A549 (cell line): ENCODE measurements around the gene PITPNM2. TPM values are rescaled to one million over a fixed set of nuclear protein-coding genes. Genes with fewer than 3 reads are reported as not detected.

ENCODE experiments used
- ATAC-seq, 2 experiments: fragments of 200-7000 bp in 1 of 2; fragments of >200 bp in 1 of 2; cut with Nextera tagmentation in 1 of 2; cut with Tn5 transposase in 1 of 2; 3 replicates each; pipeline versions ENCODE4 v1.8.0 to v1.9.1; 2018 to 2020; ENCODE audit warnings: mild to moderate bottlenecking in 1 of 2, moderate library complexity in 1 of 2
- CTCF ChIA-PET: fragments of 300-600 bp; sonication (Branson Sonifier 250); formaldehyde crosslinking; extraction: SDS; loops from one replicate; lab custom pipeline; 2021; ENCODE audit warnings: antibody characterized with exemption, inconsistent platforms; lab: Yijun Ruan, JAX
- POLR2A ChIA-PET: fragments of 350-600 bp; formaldehyde crosslinking; extraction: SDS; loops from one replicate; lab custom pipeline; 2021; ENCODE audit warnings: antibody characterized with exemption, inconsistent platforms; lab: Yijun Ruan, JAX
- DNase-seq, 2 experiments: peaks; one replicate each; pipeline versions ENCODE4 v3.0.0 to v3.0.0-alpha.2; 2011 to 2016; ENCODE audit warnings: low read depth in 1 of 2, low spot score in 1 of 2
- FAIRE-seq: peaks from 2 replicates; lab custom pipeline; 2011; peaks lifted over from hg19 to GRCh38; lab: Jason Lieb, UNC
- H3K27ac ChIP-seq, 2 experiments: fragments of >200 bp; sonication (Bioruptor Twin); formaldehyde crosslinking; 3 replicates each; pipeline ENCODE4 v1.5.1; 2016 to 2017
- H3K4me1 ChIP-seq: fragments of >200 bp; sonication (Bioruptor Twin); formaldehyde crosslinking; 3 replicates; pipeline ENCODE4 v1.6.1; 2016
- H3K4me2 ChIP-seq: fragments of >200 bp; sonication (Bioruptor Twin); formaldehyde crosslinking; 3 replicates; pipeline ENCODE4 v1.6.1; 2016
- H3K4me3 ChIP-seq: fragments of >200 bp; sonication (Bioruptor Twin); formaldehyde crosslinking; 3 replicates; pipeline ENCODE4 v1.5.1; 2016
- H3K9me3 ChIP-seq: fragments of >200 bp; sonication (Bioruptor Twin); formaldehyde crosslinking; 3 replicates; pipeline ENCODE4 v1.6.1; 2016
- CBX2 ChIP-seq: fragments of 200-600 bp; sonication (generic); IDR thresholded peaks from 2 replicates; pipeline ENCODE4 v1.6.1; 2016; ENCODE audit warnings: low read depth, mild to moderate bottlenecking, borderline replicate concordance
- CHD2 ChIP-seq: fragments of 150-350 bp; IDR thresholded peaks from 2 replicates; pipeline ENCODE4 v1.6.1; 2014; ENCODE audit warnings: low read length; ENCODE audit not compliant: partially characterized antibody
- E2F6 ChIP-seq: IDR thresholded peaks from 2 replicates; pipeline ENCODE4 v1.6.1; 2012; ENCODE audit warnings: low read depth, borderline replicate concordance
- FOSB ChIP-seq: fragments of 250-450 bp; sonication (Bioruptor Pico); IDR thresholded peaks from 2 replicates; pipeline ENCODE4 v1.5.0; 2020; ENCODE audit warnings: mild to moderate bottlenecking, moderate library complexity
- FOSL2 ChIP-seq, 2 experiments: fragments of 450-650 bp in 1 of 2; fragments of >200 bp in 1 of 2; sonication (Bioruptor Twin) in 1 of 2; formaldehyde crosslinking; IDR thresholded peaks; 2 replicates each; pipeline versions ENCODE4 v1.5.0 to v1.6.1; 2016 to 2020; ENCODE audit warnings: mild to moderate bottlenecking in 1 of 2, moderate library complexity in 1 of 2
- HEYL ChIP-seq: fragments of 250-450 bp; sonication (Bioruptor Pico); IDR thresholded peaks from 2 replicates; pipeline ENCODE4 v1.8.0; 2021; ENCODE audit warnings: mild to moderate bottlenecking, moderate library complexity
- HOXB13 ChIP-seq: fragments of 250-450 bp; sonication (Bioruptor Pico); IDR thresholded peaks from 2 replicates; pipeline ENCODE4 v1.5.0; 2020; ENCODE audit warnings: low read depth, mild to moderate bottlenecking, moderate library complexity
- HOXB5 ChIP-seq: fragments of 250-450 bp; sonication (Bioruptor Pico); IDR thresholded peaks from 2 replicates; pipeline ENCODE4 v1.5.0; 2020; ENCODE audit warnings: mild to moderate bottlenecking, moderate library complexity
- KDM1A ChIP-seq: fragments of 200-600 bp; sonication (generic); IDR thresholded peaks from 2 replicates; pipeline ENCODE4 v1.6.1; 2016; ENCODE audit warnings: low read depth, mild to moderate bottlenecking
- KDM5A ChIP-seq: fragments of 200-600 bp; sonication (generic); IDR thresholded peaks from 2 replicates; pipeline ENCODE4 v1.6.1; 2016; ENCODE audit warnings: antibody characterized with exemption, mild to moderate bottlenecking
- MAZ ChIP-seq: fragments of 150-350 bp; IDR thresholded peaks from 2 replicates; pipeline ENCODE4 v1.6.1; 2014; ENCODE audit warnings: antibody characterized with exemption, low read depth, low read length, borderline replicate concordance
- MYC ChIP-seq: IDR thresholded peaks from 2 replicates; pipeline ENCODE4 v1.6.1; 2012; ENCODE audit warnings: mild to moderate bottlenecking, inconsistent platforms, low read length, improper control_type of control experiment, borderline replicate concordance
- NPAS2 ChIP-seq: fragments of 250-450 bp; sonication (Bioruptor Pico); IDR thresholded peaks from 2 replicates; pipeline ENCODE4 v1.8.0; 2022; ENCODE audit warnings: mild to moderate bottlenecking, moderate library complexity, borderline replicate concordance
- NR3C1 ChIP-seq: fragments of >200 bp; sonication (Bioruptor Twin); formaldehyde crosslinking; IDR thresholded peaks from 3 replicates; pipeline ENCODE4 v1.6.1; 2017
- PBX3 ChIP-seq: IDR thresholded peaks from 2 replicates; pipeline ENCODE4 v1.6.1; 2012
- POLR2AphosphoS2 ChIP-seq: conservative IDR thresholded peaks from 2 replicates; pipeline ENCODE4 v1.6.1; 2012; ENCODE audit warnings: low read length, improper control_type of control experiment, inconsistent platforms
- REST ChIP-seq: fragments of 200-600 bp; sonication (generic); IDR thresholded peaks from 2 replicates; pipeline ENCODE4 v1.6.1; 2016; ENCODE audit warnings: antibody characterized with exemption, mild to moderate bottlenecking, moderate library complexity
- RFX5 ChIP-seq: fragments of 450-650 bp; IDR thresholded peaks from 2 replicates; pipeline ENCODE4 v1.7.1; 2014; ENCODE audit warnings: antibody characterized with exemption, mild to moderate bottlenecking, moderate library complexity
- TFCP2L1 ChIP-seq: fragments of 250-450 bp; sonication (Bioruptor Pico); IDR thresholded peaks from 2 replicates; pipeline ENCODE4 v1.5.0; 2021; ENCODE audit warnings: mild to moderate bottlenecking
- TP53 ChIP-seq: fragments of 250-450 bp; sonication (Bioruptor Pico); IDR thresholded peaks from 2 replicates; pipeline ENCODE4 v1.5.0; 2021; ENCODE audit warnings: mild to moderate bottlenecking, moderate library complexity
- ZC3H11A ChIP-seq: fragments of 450-650 bp; IDR thresholded peaks from 2 replicates; pipeline ENCODE4 v1.6.1; 2014; ENCODE audit warnings: antibody characterized with exemption, mild to moderate bottlenecking
- ZFP36 ChIP-seq: fragments of 450-650 bp; IDR thresholded peaks from 2 replicates; pipeline ENCODE4 v1.6.1; 2014; ENCODE audit warnings: borderline replicate concordance; ENCODE audit not compliant: partially characterized antibody
- ZSCAN20 ChIP-seq: fragments of 250-450 bp; sonication (Bioruptor Pico); IDR thresholded peaks from 2 replicates; pipeline ENCODE4 v1.8.0; 2022; ENCODE audit warnings: mild to moderate bottlenecking, moderate library complexity
- whole genome bisulfite sequencing: methylation state at CpG from one replicate; pipeline ENCODE4 v1.1.6; 2017; ENCODE audit errors: missing lambda C conversion rate; 5-methylcytosine and 5-hydroxymethylcytosine counted together
- polyA plus RNA-seq, 4 experiments: library from polyadenylated mRNA; depleted of rRNA in 3 of 4; stranded (reverse); fragments of >200 nt; fragmentation: RNase III in 1 of 4; extraction: RNeasy Plus Mini Kit Qiagen cat#74134 plus additional on column Dnase treatment in 1 of 4; gene quantifications; 2 replicates in 3 of 4; 3 replicates in 1 of 4; pipeline ENCODE4 v1.2.3, GENCODE V29; 2011 to 2017

PITPNM2 gene
- polyA plus RNA-seq, 2 of the 4 experiments (the other 2 are of a cell fraction) = 2.6 to 13.6 TPM

GRCh38 chr12:123187637-123188036 lies 36.7 kb upstream of the PITPNM2 start:
- WGBS = 90% methylated on average over 6 of the region's 6 CpGs

GRCh38 chr12:123180171-123180570 lies 29.3 kb upstream of the PITPNM2 start:
- no peak overlapping the region for H3K4me2 ChIP-seq
- TF ChIP-seq FOSB (CRISPR knock-in tag) = no peak
- no peak for TF ChIP-seq NPAS2 (CRISPR knock-in tag)
- TF ChIP-seq PBX3 = no peak
- no peak for TF ChIP-seq KDM1A
- no peak for TF ChIP-seq POLR2AphosphoS2
- TF ChIP-seq, all 56 proteins: peak for 0
- POLR2A ChIA-PET = no interaction called here
- ATAC-seq (no peak), DNase-seq (no peak), FAIRE-seq (no peak)
- Histone ChIP-seq H3K27ac (no peak overlapping the region), H3K4me1 (no peaks in the 10 kb centered on the region), H3K4me3 (no peak overlapping the region), H3K9me3 (no peaks in the 10 kb centered on the region)
- WGBS = 93% methylated on average over 4 of the region's 4 CpGs
- CTCF ChIA-PET = interaction anchor here (0.6 to 2.7 kb wide), 4 partner anchors 25 to 374 kb away, joined by 4 to 12 read pairs (median 4); no protein-coding TSS in a partner anchor

More at GRCh38 chr12:123187637-123188036, 36.7 kb upstream of the PITPNM2 start:
- CTCF ChIA-PET = interaction anchor here (1.0 kb wide), 1 partner anchor 9 kb away, joined by 4 read pairs; no protein-coding TSS in a partner anchor
- TF ChIP-seq HEYL (CRISPR knock-in tag) (no peak), HOXB5 (CRISPR knock-in tag) (no peak), E2F6 (no peak), HOXB13 (no peak), NPAS2 (CRISPR knock-in tag) (no peak), TP53 (no peak)
- no peak overlapping the region for H3K4me3 ChIP-seq
- no peak for ATAC-seq
- H3K4me1 ChIP-seq = no peaks in the 10 kb centered on the region
- no peak overlapping the region for H3K4me2 ChIP-seq
- DNase-seq = no peak
- H3K9me3 ChIP-seq = no peaks in the 10 kb centered on the region
- no peak overlapping the region for H3K27ac ChIP-seq
- FAIRE-seq = no peak
- POLR2A ChIA-PET = no interaction called here

- CTCF ChIA-PET = interaction anchor here (0.6 to 1.0 kb wide), 2 partner anchors 17 to 446 kb away, joined by 3 read pairs; no protein-coding TSS in a partner anchor
- H3K4me3 ChIP-seq = no peak overlapping the region
- H3K9me3 ChIP-seq = no peaks in the 10 kb centered on the region
- no peak for FAIRE-seq
- 82% methylated on average over 5 of the region's 5 CpGs for WGBS
- no peak overlapping the region for H3K27ac ChIP-seq
- no peak for DNase-seq
- no peak for TF ChIP-seq CHD2
- no peak for TF ChIP-seq RFX5
- no peak for TF ChIP-seq MYC
- TF ChIP-seq FOSL2 (IDR thresholded peaks at IDR 0.05) = no peak
- TF ChIP-seq FOSL2 (CRISPR knock-in tag; IDR thresholded peaks at IDR 0.05) = no peak
- no peak for TF ChIP-seq REST
- TF ChIP-seq MAZ = no peak
- no peak for TF ChIP-seq ZSCAN20 (CRISPR knock-in tag)
- TF ChIP-seq E2F6 = no peak
- no peak for TF ChIP-seq CBX2
- TF ChIP-seq KDM5A = no peak
- no peak for TF ChIP-seq NR3C1
- no peak for TF ChIP-seq ZC3H11A
- no peak for TF ChIP-seq TFCP2L1
- no peak for TF ChIP-seq ZFP36
- H3K4me1 ChIP-seq = no peaks in the 10 kb centered on the region
- no peak overlapping the region for H3K4me2 ChIP-seq
- ATAC-seq = no peak
- POLR2A ChIA-PET = no interaction called here
Measured at GRCh38 chr12:123171967-123172366, 21.1 kb upstream of the PITPNM2 start.
